Keratinocyte (primary cell): Measurements from ENCODE around the gene KLF16. TPM values are rescaled to one million over a fixed set of nuclear protein-coding genes. Genes with fewer than 3 reads are reported as not detected.

ENCODE experiments used
- DNase-seq: peaks from one replicate; pipeline ENCODE4 v3.0.0-alpha.2; 2011; ENCODE audit warnings: low read depth, missing footprints, low spot score
- FAIRE-seq: peaks from 2 replicates; lab custom pipeline; 2011; peaks lifted over from hg19 to GRCh38; lab: Jason Lieb, UNC
- H2AFZ ChIP-seq: 2 replicates; pipeline ENCODE4 v1.6.0; 2012; ENCODE audit warnings: low read length, control low read depth, inconsistent platforms; ENCODE audit not compliant: control insufficient read depth
- H3K27ac ChIP-seq: 2 replicates; pipeline ENCODE4 v1.5.1; 2011; ENCODE audit warnings: low read length; ENCODE audit not compliant: control insufficient read depth, insufficient read depth
- H3K27me3 ChIP-seq: 3 replicates; pipeline ENCODE4 v1.6.0; 2011; ENCODE audit warnings: low read length; ENCODE audit not compliant: control insufficient read depth, insufficient read depth; ENCODE audit errors: extremely low read depth
- H3K36me3 ChIP-seq, 2 experiments: 2 replicates in 1 of 2; 3 replicates in 1 of 2; pipeline ENCODE4 v1.5.1; 2011; ENCODE audit warnings: low read length in 2 of 2, mild to moderate bottlenecking in 1 of 2; ENCODE audit not compliant: control insufficient read depth in 2 of 2, insufficient read depth in 2 of 2; ENCODE audit errors: extremely low read depth in 1 of 2
- H3K4me1 ChIP-seq: 3 replicates; pipeline ENCODE4 v1.5.1; 2011; ENCODE audit warnings: low read length; ENCODE audit not compliant: control insufficient read depth, insufficient read depth; ENCODE audit errors: extremely low read depth
- H3K4me2 ChIP-seq: 3 replicates; pipeline ENCODE4 v1.6.0; 2011; ENCODE audit warnings: low read depth, low read length; ENCODE audit not compliant: control insufficient read depth, insufficient read depth; ENCODE audit errors: extremely low read depth
- H3K4me3 ChIP-seq, 3 experiments: fragments of 200-600 bp in 1 of 3; sonication (generic) in 1 of 3; 2 replicates in 2 of 3; 3 replicates in 1 of 3; pipeline ENCODE4 v1.5.1; 2011 to 2016; ENCODE audit warnings: low read length in 3 of 3, mild to moderate bottlenecking in 3 of 3, control low read depth in 2 of 3, inconsistent platforms in 1 of 3, low read depth in 1 of 3, mixed read lengths in 1 of 3, mixed run types in 1 of 3, moderate library complexity in 1 of 3; ENCODE audit not compliant: control insufficient read depth in 2 of 3, insufficient read depth in 2 of 3; ENCODE audit errors: extremely low read depth in 1 of 3
- H3K79me2 ChIP-seq: 2 replicates; pipeline ENCODE4 v1.6.0; 2012; ENCODE audit warnings: low read length; ENCODE audit not compliant: control insufficient read depth, insufficient read depth
- H3K9ac ChIP-seq: 3 replicates; pipeline ENCODE4 v1.6.0; 2011; ENCODE audit warnings: low read length; ENCODE audit not compliant: control insufficient read depth, insufficient read depth; ENCODE audit errors: extremely low read depth
- H3K9me1 ChIP-seq: 3 replicates; pipeline ENCODE4 v1.6.0; 2011; ENCODE audit warnings: low read length; ENCODE audit not compliant: control insufficient read depth, insufficient read depth; ENCODE audit errors: extremely low read depth
- H3K9me3 ChIP-seq: 2 replicates; pipeline ENCODE4 v1.5.1; 2012; ENCODE audit warnings: low read depth, low read length; ENCODE audit not compliant: control insufficient read depth
- H4K20me1 ChIP-seq: 3 replicates; pipeline ENCODE4 v1.6.0; 2011; ENCODE audit warnings: low read length; ENCODE audit not compliant: control insufficient read depth, insufficient read depth; ENCODE audit errors: extremely low read depth
- EZH2 ChIP-seq: IDR thresholded peaks from one replicate; pipeline ENCODE4 v1.6.1; 2012; ENCODE audit warnings: inconsistent platforms, mild to moderate bottlenecking, low read length, moderate library complexity
- dilution Hi-C: fragments of 300-500 bp; cut with MboI; formaldehyde crosslinking; loops from one replicate; pipeline ENCODE4 v1.7.0; 2020; ENCODE audit warnings: low sequenced_read_pairs; ENCODE audit not compliant: extremely low pct_ligation_motif_present
- polyA plus RNA-seq, 5 experiments: library from polyadenylated mRNA; depleted of rRNA in 3 of 5; stranded (reverse) in 3 of 5; stranded (forward) in 1 of 5; unstranded in 1 of 5; fragments of >200 nt; gene quantifications; 1 replicate in 1 of 5; 2 replicates in 3 of 5; 3 replicates in 1 of 5; pipeline versions ENCODE4 v1.2.1 to v1.2.3, GENCODE V29; 2011 to 2012; ENCODE audit warnings: missing spikeins in 2 of 5, low read depth in 1 of 5, low replicate concordance in 1 of 5
- TF ChIP-seq, protein P1 (sequence below), 3 experiments: IDR thresholded peaks in 1 of 3; conservative IDR thresholded peaks in 1 of 3; optimal IDR thresholded peaks in 1 of 3; 2 replicates in 2 of 3; 3 replicates in 1 of 3; pipeline versions ENCODE3 to v1.5.1; 2011; ENCODE audit warnings: low read length in 3 of 3, mild to moderate bottlenecking in 3 of 3, moderate library complexity in 2 of 3, control low read depth in 1 of 3, inconsistent platforms in 1 of 3; ENCODE audit not compliant: insufficient read depth in 2 of 3; ENCODE audit errors: extremely low read depth in 1 of 3

KLF16 gene
- polyA plus RNA-seq, 1 donor (not counting 4 experiments of a cell fraction or from before 2014, with no cell fraction given), result 4.9 TPM

DNA sequence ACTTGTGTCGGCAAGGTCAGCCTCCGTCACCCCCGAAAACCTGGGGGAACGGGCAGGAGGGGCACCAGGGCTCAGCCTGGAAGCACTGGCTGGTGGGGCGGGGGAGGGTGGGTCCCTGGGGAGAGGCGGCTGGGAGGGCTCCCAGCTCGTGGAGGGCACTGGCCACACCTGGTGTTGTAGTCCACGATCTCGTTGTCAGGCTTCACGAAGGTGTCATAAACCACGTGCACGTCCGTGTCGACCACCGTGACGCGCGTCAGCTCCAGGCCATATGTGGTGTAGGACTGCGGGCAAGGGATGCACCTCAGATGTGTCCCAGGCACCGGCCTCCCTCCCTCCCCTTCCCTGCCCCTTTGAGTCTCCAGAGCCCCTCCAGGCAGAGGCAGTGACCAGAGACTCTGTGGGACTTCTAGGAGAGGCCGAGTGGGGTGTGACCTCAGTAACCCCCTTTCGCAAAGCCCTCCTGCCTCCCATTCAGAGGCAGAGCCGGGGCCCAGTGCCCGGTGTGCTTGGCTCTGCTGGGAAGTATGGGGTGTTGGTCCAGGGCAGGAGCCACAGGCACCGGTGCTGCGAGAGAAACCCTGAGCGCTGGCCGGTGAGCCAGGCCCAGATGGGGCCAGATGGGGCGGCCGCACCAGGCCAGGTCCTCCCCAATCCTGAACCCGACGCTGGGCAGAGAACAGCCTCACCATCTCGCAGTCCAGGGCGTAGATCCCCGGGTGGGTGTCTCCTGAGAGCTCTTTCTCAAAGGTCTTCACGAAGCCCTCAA is 46.7 kb downstream of the KLF16 start:
- H3K27ac ChIP-seq, result no peak overlapping the region
- FAIRE-seq (no peak), DNase-seq (no peak)
- dilution Hi-C loops, result no loop called here
- H2AFZ ChIP-seq, result no peak overlapping the region
- H4K20me1 ChIP-seq, result no peaks in the 10 kb centered on the region
- H3K79me2 ChIP-seq, result no peaks in the 10 kb centered on the region
- peaks cover 6% of the 10 kb centered on the region for H3K4me1 ChIP-seq
- H3K9ac ChIP-seq, result no peak overlapping the region
- peaks cover 17 to 26% of the 10 kb centered on the region in 2 experiments for H3K36me3 ChIP-seq
- H3K4me2 ChIP-seq, result no peak overlapping the region
- H3K9me1 ChIP-seq, result no peaks in the 10 kb centered on the region
- TF ChIP-seq EZH2, result no peak
- TF ChIP-seq, protein P1, sequence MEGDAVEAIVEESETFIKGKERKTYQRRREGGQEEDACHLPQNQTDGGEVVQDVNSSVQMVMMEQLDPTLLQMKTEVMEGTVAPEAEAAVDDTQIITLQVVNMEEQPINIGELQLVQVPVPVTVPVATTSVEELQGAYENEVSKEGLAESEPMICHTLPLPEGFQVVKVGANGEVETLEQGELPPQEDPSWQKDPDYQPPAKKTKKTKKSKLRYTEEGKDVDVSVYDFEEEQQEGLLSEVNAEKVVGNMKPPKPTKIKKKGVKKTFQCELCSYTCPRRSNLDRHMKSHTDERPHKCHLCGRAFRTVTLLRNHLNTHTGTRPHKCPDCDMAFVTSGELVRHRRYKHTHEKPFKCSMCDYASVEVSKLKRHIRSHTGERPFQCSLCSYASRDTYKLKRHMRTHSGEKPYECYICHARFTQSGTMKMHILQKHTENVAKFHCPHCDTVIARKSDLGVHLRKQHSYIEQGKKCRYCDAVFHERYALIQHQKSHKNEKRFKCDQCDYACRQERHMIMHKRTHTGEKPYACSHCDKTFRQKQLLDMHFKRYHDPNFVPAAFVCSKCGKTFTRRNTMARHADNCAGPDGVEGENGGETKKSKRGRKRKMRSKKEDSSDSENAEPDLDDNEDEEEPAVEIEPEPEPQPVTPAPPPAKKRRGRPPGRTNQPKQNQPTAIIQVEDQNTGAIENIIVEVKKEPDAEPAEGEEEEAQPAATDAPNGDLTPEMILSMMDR (optimal IDR thresholded peaks at IDR 0.05 in 1 of 3, IDR thresholded peaks at IDR 0.05 in 1 of 3, conservative IDR thresholded peaks at IDR 0.05 in 1 of 3; ENCODE audit: extremely low read depth in 1 of 3, insufficient read depth in 2 of 3, low read length in 3 of 3), result no peak
- no peaks in the 10 kb centered on the region for H3K27me3 ChIP-seq
- H3K4me3 ChIP-seq, result no peak overlapping the region
- no peaks in the 10 kb centered on the region for H3K9me3 ChIP-seq

DNA sequence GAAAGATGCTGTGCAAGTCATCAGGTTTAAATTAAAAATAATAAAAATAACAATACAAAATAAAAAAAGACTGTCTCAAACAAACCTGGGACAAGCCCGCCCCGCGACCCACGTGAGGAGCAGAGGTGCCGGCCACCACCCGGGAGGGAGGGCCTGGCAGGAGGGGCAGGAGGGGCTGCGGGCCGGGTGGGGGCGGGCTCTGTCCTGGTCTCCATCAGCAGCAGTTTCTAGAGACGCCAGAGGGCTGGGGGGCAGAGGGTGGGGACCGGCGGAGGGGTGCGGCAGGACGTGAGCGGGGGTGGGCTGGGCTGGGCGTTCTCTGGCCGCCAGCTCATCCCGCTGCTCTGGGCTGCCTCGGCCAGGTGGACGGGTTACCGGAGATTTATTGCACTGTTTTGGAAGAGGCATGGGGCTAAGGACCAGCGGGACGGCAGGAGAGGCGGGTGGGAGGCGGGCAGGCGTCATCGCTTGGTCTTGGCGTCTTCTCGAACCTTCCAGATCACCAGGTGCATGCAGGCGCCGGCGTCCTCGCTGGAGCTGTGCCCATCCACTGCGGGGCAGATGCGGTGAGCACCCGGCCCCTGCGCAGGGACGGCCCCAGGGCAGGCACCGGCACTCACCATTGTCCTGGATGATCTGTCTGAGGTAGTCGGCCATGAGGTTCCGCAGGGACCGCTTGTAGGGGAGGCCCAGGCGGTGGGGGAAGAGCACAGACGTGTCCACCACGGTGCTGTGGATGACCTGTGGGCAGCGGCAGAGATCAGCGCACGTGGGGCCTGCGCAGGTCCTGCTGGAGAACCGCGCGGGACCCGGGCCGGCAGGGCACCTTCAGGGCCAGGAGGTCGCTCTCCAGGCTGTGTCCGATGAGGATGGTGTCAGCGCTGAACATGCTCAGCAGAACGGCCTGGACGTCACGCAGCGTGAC is 47.5 kb downstream of the KLF16 start:
- Histone ChIP-seq H4K20me1 (no peaks in the 10 kb centered on the region), H3K4me1 (peaks cover 11% of the 10 kb centered on the region), H3K36me3 (peaks cover 17 to 23% of the 10 kb centered on the region in 2 experiments), H3K4me3 (no peak overlapping the region), H3K79me2 (no peaks in the 10 kb centered on the region), H3K27ac (no peak overlapping the region), H3K4me2 (no peak overlapping the region), H3K27me3 (no peaks in the 10 kb centered on the region), H3K9me1 (no peaks in the 10 kb centered on the region), H3K9me3 (no peaks in the 10 kb centered on the region), H2AFZ (no peak overlapping the region), H3K9ac (no peak overlapping the region)
- FAIRE-seq, result no peak
- dilution Hi-C loops, result no loop called here
- no peak for DNase-seq
- no peak for TF ChIP-seq EZH2
- TF ChIP-seq, protein P1 (optimal IDR thresholded peaks at IDR 0.05 in 1 of 3, IDR thresholded peaks at IDR 0.05 in 1 of 3, conservative IDR thresholded peaks at IDR 0.05 in 1 of 3; ENCODE audit: extremely low read depth in 1 of 3, insufficient read depth in 2 of 3, low read length in 3 of 3), result no peak
